ENCODE data around the gene CDH5.

The CDH5 gene

DNA sequence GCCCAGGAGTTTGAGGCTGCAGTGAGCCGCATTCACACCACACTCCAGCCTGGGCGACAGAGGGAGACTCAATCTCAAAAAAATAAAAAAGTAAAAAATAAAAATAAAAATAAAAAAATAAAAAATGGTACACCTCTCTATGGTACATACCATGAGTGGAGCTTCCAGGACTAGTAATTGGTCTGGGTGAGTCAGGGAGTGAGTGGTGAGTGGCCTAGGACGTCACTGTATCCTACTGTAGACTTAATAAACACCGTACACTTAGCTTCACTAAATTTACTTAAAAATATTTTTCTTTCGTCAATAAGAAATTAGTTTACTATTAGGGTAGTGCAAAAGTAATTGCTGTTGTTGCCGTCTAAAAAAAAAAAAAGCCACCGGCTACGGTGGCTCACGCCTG, 9.0 kb downstream of the CDH5 start:
- DNase-seq = no peak

DNA sequence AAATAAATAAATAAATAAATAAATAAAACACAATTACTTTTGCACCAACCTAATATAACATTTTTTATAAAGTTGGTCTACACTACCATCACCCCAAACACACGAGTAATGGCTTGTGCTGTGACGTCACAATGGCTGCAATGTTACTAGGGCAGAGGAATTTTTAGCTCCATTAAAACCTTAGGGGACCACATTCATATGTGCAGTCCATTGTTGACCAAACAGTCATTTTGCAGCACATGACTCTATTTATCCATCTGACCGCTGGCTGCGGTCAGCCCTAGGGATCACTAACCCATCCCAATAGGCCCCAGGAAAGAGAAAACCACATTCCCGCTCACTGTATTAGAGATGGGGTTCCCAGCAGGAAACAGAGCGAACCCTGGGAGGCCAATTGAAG, 9.6 kb downstream of the CDH5 start:
- no peak for DNase-seq

DNA sequence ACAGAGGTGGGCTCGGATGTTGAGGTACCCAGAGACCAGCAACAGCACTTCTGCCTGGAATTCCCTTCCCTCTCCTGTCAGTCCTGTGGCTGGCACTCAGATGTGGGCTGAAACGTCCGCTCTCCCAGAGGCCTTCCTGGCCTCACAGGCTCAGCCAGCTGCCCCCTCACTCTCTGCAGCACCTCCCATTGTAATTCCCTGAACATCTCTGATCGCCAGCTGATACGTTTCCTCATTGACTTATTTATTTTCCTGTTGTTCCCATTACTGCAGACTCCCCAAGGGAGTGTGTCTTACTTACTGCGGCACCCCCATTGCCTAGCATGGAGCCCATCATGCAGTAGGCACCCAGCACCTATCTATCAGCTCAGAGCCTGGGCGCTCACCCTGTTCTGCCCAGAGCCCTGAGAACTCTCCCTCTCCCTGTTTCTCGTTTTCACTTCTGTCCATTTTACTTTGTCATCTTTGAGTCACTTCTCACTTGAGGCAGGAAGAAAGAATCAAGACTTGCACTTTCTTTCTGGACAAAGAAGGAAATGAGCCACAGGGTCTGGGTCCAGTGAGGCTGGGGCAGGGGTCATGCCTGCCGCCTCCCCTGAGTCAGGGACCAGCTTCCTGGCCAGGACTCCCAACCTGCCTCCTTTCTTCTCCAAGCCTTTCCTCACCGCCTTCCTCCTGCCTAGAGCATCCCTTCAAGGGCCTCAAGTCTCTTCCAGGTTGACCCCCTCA, 10.2 kb downstream of the CDH5 start:
- DNase-seq = no peak

DNA sequence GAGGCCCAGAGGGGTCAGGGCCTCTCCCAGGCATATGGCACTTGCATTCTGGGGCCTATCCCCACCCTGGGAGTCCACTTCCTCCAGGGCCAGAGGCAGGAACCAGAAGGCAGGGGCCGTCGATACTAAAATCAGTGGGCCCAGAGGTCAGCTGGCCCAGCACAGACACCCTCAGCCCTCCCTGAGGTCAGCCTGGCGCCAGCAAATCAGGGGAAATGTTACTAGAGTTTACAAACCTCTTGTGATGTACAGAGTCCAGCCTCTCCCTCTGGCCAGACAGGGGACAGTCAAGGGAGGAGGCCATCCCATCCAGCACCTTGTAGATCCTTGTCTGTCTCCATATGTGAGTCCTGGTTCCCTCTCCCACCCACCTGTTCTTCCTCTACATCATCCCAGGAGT, 10.8 kb downstream of the CDH5 start:
- DNase-seq = no peak

DNA sequence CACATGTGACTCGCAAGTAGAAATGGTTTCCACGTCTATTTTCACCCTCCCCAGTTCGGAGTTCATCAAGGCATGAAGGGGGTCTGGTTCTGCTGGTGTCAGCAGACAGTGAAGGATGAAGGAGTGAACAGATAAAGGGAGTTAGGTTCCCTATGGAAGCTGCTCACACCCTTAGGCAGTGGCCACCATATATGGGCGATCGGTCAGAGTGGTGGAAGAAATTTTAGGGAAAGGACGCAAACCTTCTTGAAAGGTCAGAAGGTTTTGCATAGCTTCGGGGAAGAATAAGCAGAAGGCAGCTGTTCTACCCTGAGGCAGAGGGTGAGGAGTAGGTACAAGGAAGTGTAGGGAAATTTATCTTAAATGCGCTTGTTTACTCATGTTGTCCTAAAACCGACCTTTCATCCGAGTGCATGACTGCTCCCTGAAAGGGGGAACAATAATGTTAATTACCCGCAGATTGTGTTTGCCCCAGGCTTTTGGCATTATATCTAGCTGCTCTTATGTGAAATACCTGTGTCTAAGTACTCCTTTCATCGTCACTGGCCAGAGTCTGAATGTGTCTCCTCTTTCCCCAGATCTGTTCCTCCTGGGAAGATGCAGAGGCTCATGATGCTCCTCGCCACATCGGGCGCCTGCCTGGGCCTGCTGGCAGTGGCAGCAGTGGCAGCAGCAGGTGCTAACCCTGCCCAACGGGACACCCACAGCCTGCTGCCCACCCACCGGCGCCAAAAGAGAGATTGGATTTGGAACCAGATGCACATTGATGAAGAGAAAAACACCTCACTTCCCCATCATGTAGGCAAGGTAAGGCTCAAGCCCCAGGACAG, 12.5 kb downstream of the CDH5 start:
- no peak for DNase-seq

DNA sequence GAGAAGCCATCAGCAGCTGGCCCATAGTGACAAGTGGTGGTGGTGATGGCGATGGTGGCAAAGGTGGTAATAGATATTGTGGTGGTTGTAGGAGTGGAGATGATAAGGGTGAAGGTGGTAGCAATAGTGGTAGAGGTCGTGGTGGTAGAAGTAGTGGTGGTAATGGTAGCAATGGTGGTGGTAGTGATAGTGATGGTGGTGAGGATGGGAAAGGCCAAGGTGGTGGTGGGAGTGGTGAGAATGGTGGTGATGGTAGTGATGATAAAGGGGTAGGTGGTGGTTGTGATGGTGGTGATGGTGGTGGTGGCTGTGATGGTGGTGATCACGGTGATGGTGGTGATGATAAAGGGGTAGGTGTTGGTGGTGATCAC, 13.1 kb downstream of the CDH5 start:
- no peak for DNase-seq

DNA sequence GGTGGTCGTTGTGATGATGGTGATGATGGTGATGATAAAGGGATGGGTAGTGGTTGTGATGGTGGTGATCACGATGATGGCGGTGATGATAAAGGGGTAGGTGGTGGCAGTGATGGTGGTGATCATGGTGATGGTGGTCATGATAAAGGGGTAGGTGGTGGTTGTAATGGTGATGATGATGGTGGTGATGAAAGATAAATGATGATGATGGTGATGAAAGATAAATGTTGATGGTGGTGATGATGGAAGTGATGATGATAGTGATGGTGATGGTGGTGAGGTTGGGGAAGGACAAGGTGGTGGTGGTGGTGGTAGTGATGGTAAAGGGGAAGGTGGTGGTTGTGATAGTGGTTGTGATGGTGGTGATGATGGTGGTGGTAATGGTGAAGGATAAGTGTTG, 13.9 kb downstream of the CDH5 start:
- no peak for DNase-seq

DNA sequence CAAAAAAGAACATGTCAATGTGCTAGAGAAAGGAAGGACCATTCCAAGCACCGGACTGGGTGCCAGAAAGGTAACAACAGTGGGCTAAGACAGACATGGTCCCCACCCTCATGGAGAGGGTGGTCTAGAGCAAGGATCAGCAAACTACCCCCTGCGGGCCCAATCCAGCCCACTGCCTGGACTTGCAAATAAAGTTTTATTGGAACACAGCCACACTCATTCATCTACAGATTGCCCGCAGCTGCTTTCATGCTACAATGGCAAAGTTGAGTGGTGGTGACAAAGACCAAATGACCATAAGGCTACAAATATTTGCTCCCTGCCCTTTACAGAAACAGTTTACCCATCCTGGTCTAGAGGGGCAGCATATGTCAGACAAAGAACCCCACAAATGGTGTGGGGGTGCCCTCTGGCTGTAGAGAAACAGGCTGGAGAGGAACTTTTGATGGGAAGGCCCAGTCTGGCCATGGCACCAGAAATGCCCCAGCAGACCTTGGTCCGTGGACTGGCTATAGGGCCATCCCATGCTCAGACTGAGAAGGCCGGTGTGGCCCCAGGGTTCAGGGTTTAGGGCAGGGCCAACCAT, 15.2 kb downstream of the CDH5 start:
- DNase-seq = no peak

DNA sequence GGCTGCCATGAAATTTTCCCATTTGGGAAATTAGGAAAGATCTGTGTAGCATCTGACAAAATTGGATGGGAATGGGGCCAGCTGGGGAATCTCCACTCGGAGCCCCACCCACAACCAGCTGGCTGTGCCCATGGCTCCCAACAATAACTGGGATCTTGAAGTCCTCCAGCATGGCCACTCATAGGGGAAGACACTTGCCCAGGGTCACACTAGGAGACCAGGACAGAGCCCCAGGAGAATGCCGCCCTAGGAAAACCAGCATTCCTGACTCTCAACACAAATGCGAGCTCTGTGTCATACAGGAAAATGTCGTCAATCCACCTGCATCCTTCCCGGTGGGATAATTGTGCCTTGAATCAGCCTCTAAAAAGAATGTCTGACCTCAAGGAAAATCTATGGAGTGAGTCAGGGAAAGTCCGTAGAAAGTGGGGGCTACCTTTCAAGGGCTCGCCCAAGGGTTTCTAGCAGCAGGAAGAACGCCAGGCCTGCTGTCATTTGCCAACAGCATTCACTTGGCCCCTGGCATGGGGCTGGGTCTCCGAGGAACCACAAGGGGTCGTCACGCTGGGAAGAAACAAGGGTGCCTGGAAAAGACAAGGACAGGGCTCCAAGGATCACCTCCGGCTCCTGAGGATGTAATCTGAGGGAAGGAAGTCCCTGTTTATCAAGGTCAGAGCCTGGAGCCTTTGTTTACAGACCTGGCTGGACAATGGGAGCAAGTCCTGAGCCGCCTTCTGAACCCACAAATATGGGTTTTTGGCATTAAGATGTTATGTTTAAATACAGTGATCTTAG, 15.9 kb downstream of the CDH5 start:
- DNase-seq = no peak

DNA sequence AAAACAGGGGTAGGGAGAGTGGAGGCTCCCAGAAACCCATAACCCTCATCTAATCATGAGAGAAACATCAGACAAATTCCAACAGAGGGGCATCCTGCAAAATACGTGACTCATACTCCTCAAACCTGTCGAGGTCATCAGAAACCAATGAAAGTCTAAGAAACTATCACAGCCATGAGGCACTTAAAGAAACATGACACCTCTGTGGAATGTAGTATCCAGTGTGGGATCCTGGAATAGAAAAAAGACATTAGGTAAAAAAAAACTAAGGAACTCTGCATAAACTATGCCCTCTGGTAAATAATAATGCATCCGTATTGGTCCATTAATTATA, 16.4 kb downstream of the CDH5 start:
- no peak for DNase-seq

DNA sequence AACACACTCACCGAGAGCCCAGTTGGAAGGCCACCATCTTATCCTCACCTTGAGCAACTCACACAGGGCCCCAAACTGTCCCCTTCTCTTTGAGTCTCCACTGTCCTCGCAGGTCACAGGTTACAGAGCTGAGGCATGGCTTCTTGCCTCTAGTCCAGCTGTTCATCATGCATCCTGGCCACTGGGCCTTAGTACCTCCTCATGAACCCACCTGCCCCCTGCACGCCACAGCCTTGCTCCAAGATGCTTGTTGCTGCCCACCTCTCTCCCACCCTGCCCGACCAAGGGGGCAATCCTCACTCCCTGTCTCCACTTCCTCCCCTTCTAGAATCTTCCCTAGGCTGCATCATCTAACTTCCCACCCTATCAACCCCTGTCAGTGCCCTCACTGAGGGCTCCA, 17.1 kb downstream of the CDH5 start:
- DNase-seq = no peak

DNA sequence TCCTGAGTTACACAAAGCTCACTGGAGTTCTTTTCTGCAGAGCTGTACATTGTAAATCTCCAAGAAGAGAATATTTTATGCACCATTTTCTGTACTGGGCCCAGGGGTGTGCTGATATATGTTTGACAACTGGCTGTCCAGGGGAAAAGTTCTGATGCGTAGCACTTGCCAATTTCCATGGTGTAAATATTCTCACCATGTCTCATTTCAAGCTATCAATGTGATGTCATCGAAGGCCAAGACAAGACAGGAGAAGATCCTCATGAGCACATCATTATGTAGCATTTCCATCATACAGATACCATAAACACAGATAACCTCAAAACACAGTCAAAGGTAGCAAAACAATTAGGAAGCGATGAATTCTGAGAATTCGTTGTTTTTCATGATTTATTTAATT, 18.9 kb downstream of the CDH5 start:
- no peak for DNase-seq

DNA sequence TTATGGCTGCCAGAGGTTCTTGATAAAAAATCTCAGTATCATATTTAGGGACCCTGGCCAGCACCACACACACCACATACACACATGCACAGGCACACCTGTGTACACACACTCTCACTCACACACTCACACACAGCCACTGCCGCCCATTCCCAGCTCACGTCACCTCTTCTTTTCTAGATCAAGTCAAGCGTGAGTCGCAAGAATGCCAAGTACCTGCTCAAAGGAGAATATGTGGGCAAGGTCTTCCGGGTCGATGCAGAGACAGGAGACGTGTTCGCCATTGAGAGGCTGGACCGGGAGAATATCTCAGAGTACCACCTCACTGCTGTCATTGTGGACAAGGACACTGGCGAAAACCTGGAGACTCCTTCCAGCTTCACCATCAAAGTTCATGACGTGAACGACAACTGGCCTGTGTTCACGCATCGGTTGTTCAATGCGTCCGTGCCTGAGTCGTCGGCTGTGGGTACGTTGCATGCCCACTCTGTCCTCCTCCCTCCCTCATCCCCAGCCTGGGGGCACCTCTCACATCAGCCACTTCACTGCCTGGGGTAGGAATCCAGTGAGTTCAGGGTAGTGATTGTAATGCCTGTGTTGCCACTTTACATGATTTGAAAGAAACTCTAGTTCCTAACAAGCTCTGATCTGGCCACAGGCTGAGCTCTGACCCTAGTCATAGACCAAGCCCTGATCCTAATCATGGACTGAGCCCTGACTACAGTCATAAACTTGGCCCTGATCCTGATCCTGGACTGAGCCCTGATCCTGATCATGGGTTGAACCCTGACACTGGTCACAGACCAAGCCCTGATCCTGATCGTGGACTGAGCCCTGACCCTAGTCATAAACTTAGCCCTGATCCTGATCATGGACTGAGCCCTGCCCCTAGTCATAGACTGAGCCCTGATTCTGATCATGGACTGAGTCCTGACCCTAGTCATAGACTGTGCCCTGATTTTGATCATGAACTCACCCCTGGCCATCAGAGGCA, 20.4 kb downstream of the CDH5 start:
- peak; percentile 76 for DNase-seq

DNA sequence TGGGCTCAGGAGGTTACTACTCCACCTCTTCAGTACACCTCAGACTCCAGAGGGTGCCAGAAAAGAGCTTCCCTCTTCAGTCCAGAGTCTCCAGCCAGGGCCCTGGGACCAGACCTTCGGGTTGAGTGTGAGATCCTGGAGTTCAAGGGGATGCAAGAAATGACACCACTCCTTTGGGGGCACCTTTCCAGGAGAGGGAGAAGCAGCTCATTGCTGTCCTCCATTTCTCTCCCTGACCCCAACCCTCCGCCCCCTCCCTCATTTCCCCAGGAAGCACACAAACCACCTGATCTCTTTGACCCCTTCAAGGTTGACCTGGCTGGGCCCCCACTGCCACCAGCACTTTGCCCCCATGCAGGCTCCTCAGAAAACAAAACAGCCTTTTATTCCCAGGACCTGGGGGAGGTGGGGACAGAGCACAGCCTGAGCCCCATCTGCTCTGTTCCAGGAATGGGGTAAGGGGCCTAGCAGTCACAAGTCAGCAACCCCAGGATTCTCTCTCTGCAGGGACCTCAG, 21.4 kb downstream of the CDH5 start:
- DNase-seq = no peak

DNA sequence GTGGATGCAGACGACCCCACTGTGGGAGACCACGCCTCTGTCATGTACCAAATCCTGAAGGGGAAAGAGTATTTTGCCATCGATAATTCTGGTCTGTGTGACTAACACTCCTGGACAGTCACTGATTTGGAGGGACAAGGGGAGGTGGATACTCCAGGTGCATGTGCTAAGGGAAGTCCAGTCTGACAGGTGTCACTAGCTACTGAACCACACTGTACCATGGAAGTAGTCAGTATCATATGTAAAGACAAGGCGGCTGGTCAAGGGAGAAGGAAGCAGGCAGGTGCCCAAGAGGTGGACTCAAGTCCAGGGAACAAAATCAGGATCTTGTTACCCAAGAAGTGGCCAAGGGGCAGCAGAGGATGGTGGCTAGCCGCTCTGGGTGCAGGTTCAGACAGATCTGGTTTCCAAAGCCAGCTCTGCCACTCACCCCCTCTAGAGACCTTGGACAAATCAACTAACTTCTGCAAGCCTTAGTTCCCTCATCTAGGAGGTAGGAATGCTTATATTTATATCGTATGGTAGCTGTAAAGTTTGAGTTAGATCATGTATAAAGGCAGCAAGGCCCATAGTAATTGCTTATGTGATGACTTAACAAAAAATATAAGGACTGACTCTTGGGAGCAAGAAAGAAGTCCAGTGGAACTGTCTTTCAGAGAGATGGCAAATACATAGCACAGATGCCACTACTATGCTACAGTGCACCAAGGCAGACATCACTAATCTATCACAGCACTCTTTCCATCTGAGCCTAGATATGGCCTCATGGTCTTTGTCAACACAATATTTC, 22.1 kb downstream of the CDH5 start:
- no peak for DNase-seq

DNA sequence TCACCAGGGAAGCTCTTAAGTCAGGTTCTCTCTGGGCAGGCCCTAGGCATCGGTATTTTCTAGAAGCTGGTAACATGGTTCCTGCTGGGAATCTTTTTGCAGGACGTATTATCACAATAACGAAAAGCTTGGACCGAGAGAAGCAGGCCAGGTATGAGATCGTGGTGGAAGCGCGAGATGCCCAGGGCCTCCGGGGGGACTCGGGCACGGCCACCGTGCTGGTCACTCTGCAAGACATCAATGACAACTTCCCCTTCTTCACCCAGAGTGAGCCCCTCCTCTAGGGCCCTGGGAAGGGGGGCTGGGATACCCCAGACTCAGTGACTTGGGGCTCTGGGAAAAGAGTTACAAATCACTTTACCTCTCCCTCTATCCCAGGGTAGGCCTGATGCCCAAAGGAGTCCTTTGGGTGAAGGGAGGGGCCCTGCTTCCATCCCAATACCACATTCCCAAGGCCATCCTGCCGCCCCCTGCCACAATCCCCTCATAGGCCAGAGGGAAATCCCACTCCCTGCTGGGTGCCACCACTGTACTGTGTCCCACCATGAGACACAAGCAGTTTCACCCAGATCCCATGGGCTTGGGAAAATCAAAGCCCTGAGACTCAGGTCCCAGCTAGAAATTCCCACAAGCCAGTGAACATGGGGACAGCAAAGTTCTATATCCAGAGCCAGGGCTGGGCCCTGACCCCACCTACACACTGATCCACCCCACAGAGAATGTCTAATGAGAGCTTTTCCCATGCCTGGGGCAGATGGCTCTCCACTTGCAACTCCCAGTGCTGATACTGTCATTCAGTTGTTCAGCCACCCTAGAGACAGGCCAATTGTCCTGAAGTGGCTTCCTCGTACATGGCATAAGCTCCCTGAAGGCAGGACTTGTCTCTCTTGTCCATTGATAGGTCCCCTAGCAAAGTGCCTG, 23.0 kb downstream of the CDH5 start:
- no peak for DNase-seq

DNA sequence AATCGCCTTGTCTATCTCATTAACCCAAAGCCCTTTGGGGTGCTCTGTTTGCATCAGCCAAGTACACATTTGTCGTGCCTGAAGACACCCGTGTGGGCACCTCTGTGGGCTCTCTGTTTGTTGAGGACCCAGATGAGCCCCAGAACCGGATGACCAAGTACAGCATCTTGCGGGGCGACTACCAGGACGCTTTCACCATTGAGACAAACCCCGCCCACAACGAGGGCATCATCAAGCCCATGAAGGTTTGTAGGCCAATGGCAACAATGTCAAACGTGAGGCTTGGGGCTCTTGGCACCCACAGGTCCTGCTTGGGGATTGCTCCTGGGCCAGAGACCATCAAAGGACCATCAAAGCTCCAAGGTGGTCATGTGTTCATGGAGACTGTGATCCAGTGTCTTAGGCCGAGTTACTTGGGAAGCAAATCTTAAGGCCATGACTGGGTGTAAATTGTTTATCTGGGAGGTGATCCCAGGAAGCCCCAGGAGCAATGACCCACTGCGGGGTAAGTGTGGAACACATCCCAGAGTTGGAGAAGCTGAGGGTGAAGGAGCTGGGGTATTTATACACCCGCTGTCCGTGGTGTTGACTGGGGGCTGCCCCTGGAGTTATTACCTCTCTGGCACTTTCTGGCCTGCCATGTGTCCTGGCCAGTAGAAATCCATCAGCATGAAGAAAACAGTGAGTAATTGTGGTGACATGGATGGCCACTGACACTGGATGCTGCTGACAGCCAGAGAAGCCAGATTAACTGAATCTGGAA, 24.0 kb downstream of the CDH5 start:
- DNase-seq = no peak

DNA sequence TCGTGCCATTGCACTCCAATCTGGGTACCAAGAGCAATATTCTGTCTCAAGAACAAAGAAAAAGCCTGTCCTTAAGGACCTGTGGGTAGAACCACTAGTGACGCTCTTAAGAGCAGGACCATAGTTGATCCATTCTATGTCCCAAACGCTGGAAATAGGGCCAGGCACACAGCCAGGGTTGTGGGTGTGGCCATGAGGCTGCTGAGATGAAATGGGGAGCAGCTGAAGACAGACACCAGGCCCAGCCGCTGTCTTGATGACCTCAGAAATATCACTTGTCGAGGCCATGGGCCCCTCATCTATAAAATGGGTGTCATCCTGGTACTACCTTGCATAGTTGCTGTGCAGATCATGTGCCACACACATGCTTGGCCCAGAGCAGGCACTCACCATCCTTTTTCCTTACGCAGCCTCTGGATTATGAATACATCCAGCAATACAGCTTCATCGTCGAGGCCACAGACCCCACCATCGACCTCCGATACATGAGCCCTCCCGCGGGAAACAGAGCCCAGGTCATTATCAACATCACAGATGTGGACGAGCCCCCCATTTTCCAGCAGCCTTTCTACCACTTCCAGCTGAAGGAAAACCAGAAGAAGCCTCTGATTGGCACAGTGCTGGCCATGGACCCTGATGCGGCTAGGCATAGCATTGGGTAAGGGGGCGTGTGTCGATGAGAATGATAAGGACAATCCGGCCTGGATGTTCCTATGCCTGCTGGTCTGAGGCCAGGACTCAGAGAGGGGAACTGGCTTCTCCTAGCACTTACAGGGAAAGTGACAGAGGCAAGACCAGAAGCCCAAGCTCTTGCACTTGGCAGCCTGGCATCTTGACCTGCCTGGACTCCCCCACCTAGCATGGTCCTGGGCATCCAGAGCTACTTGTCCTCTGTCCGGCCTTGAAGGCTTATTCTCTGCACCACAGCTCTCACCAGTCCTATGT, 25.5 kb downstream of the CDH5 start:
- no peak for DNase-seq
